ENCODE measurements around the gene SEMA3A.

Gene SEMA3A

GRCh38 chr7:84138411-84138810 is 56.2 kb downstream of the SEMA3A start:
- TF ChIP-seq, protein P1, sequence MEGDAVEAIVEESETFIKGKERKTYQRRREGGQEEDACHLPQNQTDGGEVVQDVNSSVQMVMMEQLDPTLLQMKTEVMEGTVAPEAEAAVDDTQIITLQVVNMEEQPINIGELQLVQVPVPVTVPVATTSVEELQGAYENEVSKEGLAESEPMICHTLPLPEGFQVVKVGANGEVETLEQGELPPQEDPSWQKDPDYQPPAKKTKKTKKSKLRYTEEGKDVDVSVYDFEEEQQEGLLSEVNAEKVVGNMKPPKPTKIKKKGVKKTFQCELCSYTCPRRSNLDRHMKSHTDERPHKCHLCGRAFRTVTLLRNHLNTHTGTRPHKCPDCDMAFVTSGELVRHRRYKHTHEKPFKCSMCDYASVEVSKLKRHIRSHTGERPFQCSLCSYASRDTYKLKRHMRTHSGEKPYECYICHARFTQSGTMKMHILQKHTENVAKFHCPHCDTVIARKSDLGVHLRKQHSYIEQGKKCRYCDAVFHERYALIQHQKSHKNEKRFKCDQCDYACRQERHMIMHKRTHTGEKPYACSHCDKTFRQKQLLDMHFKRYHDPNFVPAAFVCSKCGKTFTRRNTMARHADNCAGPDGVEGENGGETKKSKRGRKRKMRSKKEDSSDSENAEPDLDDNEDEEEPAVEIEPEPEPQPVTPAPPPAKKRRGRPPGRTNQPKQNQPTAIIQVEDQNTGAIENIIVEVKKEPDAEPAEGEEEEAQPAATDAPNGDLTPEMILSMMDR (IDR thresholded peaks at IDR 0.05; ENCODE audit: extremely low read depth, insufficient read depth, missing control alignments): no peak
- in situ Hi-C loops (cut with MboI; ENCODE audit: low pct_unique_long_range_greater_than_20kb, low sequenced_read_pairs, unreplicated experiment): no loop called here
- DNase-seq (ENCODE audit: low spot score): no peak

DNA sequence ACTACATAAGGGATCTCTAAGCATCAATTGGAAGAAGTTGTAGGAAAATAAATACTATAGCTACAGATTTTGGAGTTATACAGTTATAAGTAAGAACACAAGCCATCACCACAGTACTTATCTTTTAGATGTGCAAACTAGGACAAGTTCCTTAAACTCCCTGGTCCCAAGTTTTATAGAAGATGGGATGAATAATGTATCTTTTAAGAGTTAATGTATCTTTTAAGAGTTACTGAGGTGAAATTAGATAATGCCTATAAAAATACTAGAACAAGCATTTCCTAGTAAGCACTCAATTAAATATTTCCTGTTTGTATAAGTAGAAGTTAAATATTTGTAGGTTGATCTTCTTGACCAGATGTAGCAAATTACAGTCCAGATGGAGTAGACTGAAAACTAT is 56.8 kb downstream of the SEMA3A start:
- TF ChIP-seq, protein P1 (IDR thresholded peaks at IDR 0.05; ENCODE audit: extremely low read depth, insufficient read depth, missing control alignments): no peak

DNA sequence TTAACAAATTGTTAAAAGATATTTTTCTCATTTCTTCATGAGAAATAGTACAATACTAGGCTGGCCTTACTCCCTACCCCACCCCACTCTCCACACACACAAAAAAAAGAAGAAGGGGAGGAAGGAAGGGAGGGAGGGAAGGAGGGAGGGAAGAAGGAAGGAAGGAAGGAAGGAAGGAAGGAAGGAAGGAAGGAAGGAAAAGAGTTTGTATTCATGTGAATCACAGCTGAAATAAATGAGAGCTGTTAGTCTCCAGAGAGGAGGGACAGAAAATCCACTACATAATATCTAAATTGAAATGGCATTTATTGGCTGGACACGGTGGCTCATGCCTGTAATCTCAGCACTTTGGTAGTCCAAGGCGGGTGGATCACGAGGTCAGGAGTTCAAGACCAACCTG is 57.8 kb downstream of the SEMA3A start:
- TF ChIP-seq, protein P1 (IDR thresholded peaks at IDR 0.05; ENCODE audit: extremely low read depth, insufficient read depth, missing control alignments): no peak
- no peak for DNase-seq (ENCODE audit: low spot score)
- in situ Hi-C loops (cut with MboI; ENCODE audit: low pct_unique_long_range_greater_than_20kb, low sequenced_read_pairs, unreplicated experiment): no loop called here

More for the DNA sequence above, 56.8 kb downstream of the SEMA3A start:
- in situ Hi-C loops (cut with MboI; ENCODE audit: low pct_unique_long_range_greater_than_20kb, low sequenced_read_pairs, unreplicated experiment): no loop called here
- DNase-seq (ENCODE audit: low spot score): no peak

- in situ Hi-C loops (cut with MboI; ENCODE audit: low pct_unique_long_range_greater_than_20kb, low sequenced_read_pairs, unreplicated experiment): no loop called here
- DNase-seq (ENCODE audit: low spot score): no peak
- TF ChIP-seq, protein P1 (IDR thresholded peaks at IDR 0.05; ENCODE audit: extremely low read depth, insufficient read depth, missing control alignments): no peak
These were observed 58.3 kb downstream of the SEMA3A start for GRCh38 chr7:84136336-84136735.

DNA sequence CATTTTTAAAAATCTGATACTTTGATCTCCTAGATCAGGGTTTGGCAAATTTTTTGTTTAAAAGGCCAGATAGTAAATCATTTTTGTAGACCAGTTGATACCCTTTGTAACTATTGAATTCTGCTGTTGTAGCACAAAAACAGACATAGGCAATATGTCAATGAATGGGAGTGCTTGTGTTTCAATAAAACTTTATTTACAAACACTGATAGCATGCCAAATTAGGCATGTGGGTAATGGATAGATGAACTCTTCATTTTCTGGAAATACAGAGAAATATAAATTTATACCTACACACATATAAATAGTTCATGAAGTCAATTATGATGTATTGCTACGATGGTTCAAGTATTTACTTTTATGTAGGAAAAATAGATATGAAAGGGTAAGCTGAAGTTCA is 60.4 kb downstream of the SEMA3A start:
- in situ Hi-C loops (cut with MboI; ENCODE audit: low pct_unique_long_range_greater_than_20kb, low sequenced_read_pairs, unreplicated experiment): no loop called here
- TF ChIP-seq, protein P1 (IDR thresholded peaks at IDR 0.05; ENCODE audit: extremely low read depth, insufficient read depth, missing control alignments): no peak
- DNase-seq (ENCODE audit: low spot score): no peak

- DNase-seq (ENCODE audit: low spot score): no peak
- TF ChIP-seq, protein P1 (IDR thresholded peaks at IDR 0.05; ENCODE audit: extremely low read depth, insufficient read depth, missing control alignments): no peak
- in situ Hi-C loops (cut with MboI; ENCODE audit: low pct_unique_long_range_greater_than_20kb, low sequenced_read_pairs, unreplicated experiment): no loop called here
These were observed 68.9 kb downstream of the SEMA3A start for GRCh38 chr7:84125654-84126053.
